ENCODE results near the gene PABPC1L.

- TF ChIP-seq CTCF (IDR thresholded peaks at IDR 0.05) (no peak), POLR2A (IDR thresholded peaks at IDR 0.05) (no peak)
Measured at GRCh38 chr20:44908987-44909871, 631 bp upstream of the PABPC1L start.

All from body of pancreas (tissue), 4 donors.